HepG2 (cell line): ENCODE measurements around the gene SLC2A4. TPM values are rescaled to one million over a fixed set of nuclear protein-coding genes. Genes with fewer than 3 reads are reported as not detected.

Experiments used
- ATAC-seq: fragments of 200-7000 bp; cut with Tn5 transposase; 3 replicates; pipeline ENCODE4 v1.9.1; 2020; ENCODE audit warnings: mild to moderate bottlenecking, moderate library complexity
- BruUV-seq: library from RNA; stranded (reverse); fragments of 400-500 nt; replicated peaks from 2 replicates; lab custom pipeline; 2021; lab: Mats Ljungman, UMichigan
- CTCF ChIA-PET: fragments of 300-600 bp; formaldehyde crosslinking; extraction: SDS; loops from one replicate; lab custom pipeline; 2021; ENCODE audit warnings: low total read pairs, inconsistent platforms, low intra/inter-chr PET ratio; lab: Yijun Ruan, JAX
- POLR2A ChIA-PET: fragments of 350-600 bp; sonication (Branson Sonifier 250); formaldehyde crosslinking; loops from one replicate; lab custom pipeline; 2020; ENCODE audit warnings: antibody characterized with exemption, inconsistent platforms; lab: Yijun Ruan, JAX
- DNase-seq: peaks from one replicate; pipeline ENCODE4 v3.0.0-alpha.2; 2015; ENCODE audit warnings: low spot score
- FAIRE-seq: peaks from 3 replicates; lab custom pipeline; 2011; peaks lifted over from hg19 to GRCh38; lab: Jason Lieb, UNC
- H2AFZ ChIP-seq: one replicate; pipeline ENCODE4 v1.6.1; 2011; ENCODE audit warnings: low read length, inconsistent platforms
- H3K27ac ChIP-seq: fragments of 300-600 bp; 3 replicates; pipeline ENCODE4 v1.8.0; 2011; ENCODE audit warnings: mixed run types, mild to moderate bottlenecking, mixed read lengths, low read length, inconsistent platforms; ENCODE audit not compliant: insufficient read depth; ENCODE audit errors: extremely low read length
- H3K27me3 ChIP-seq, 2 experiments: fragments of 200-600 bp in 1 of 2; 2 replicates in 1 of 2; 3 replicates in 1 of 2; pipeline versions ENCODE4 v1.6.0 to v1.8.0; 2011; ENCODE audit warnings: low read length in 2 of 2, mild to moderate bottlenecking in 2 of 2, moderate library complexity in 2 of 2, inconsistent platforms in 1 of 2; ENCODE audit not compliant: insufficient read depth in 2 of 2, control insufficient read depth in 1 of 2
- H3K36me3 ChIP-seq, 2 experiments: fragments of 200-600 bp in 1 of 2; replicated peaks in 1 of 2; 2 replicates in 1 of 2; 3 replicates in 1 of 2; pipeline versions ENCODE4 v1.5.1 to v1.8.0; 2011; ENCODE audit warnings: low read length in 2 of 2, inconsistent platforms in 1 of 2; ENCODE audit not compliant: insufficient read depth in 2 of 2, control insufficient read depth in 1 of 2
- H3K4me1 ChIP-seq: 2 replicates; pipeline ENCODE4 v1.5.1; 2012; ENCODE audit warnings: low read length, inconsistent platforms; ENCODE audit not compliant: insufficient read depth
- H3K4me2 ChIP-seq: 2 replicates; pipeline ENCODE4 v1.6.0; 2011; ENCODE audit warnings: low read depth, low read length, inconsistent platforms
- H3K4me3 ChIP-seq, 3 experiments: fragments of 200-600 bp in 1 of 3; sonication (generic), shearing (Covaris generic) in 1 of 3; replicated peaks in 1 of 3; 2 replicates each; pipeline ENCODE4 v1.5.1; 2011 to 2016; ENCODE audit warnings: low read length in 3 of 3, inconsistent platforms in 2 of 3, low read depth in 2 of 3, mild to moderate bottlenecking in 2 of 3, control low read depth in 1 of 3, mixed read lengths in 1 of 3; ENCODE audit not compliant: insufficient read depth in 1 of 3
- H3K79me2 ChIP-seq: one replicate; pipeline ENCODE4 v1.6.1; 2011; ENCODE audit warnings: low read length, inconsistent platforms; ENCODE audit not compliant: insufficient read depth
- H3K9ac ChIP-seq: 2 replicates; pipeline ENCODE4 v1.6.0; 2011; ENCODE audit warnings: mild to moderate bottlenecking, low read depth, low read length, inconsistent platforms; ENCODE audit not compliant: insufficient read depth
- H3K9me3 ChIP-seq: 2 replicates; pipeline ENCODE4 v1.5.1; 2012; ENCODE audit warnings: mild to moderate bottlenecking, low read length
- H4K20me1 ChIP-seq: 2 replicates; pipeline ENCODE4 v1.6.0; 2011; ENCODE audit warnings: inconsistent platforms, mild to moderate bottlenecking, low read length, moderate library complexity; ENCODE audit not compliant: insufficient read depth
- FOXA1 ChIP-seq, 2 experiments: fragments of 450-650 bp in 1 of 2; sonication (generic) in 1 of 2; formaldehyde crosslinking in 1 of 2; IDR thresholded peaks; 2 replicates each; pipeline versions ENCODE4 v1.4.0 to v1.6.1; 2016 to 2020; ENCODE audit warnings: missing genetic modification reagents in 1 of 2
- LCORL ChIP-seq, 2 experiments: fragments of 450-650 bp in 1 of 2; sonication (generic) in 1 of 2; formaldehyde crosslinking in 1 of 2; IDR thresholded peaks; 2 replicates each; pipeline versions ENCODE4 v1.5.0 to v1.6.1; 2017 to 2020; ENCODE audit warnings: antibody characterized with exemption in 1 of 2, missing genetic modification reagents in 1 of 2
- NAIF1 ChIP-seq: sonication (generic); formaldehyde crosslinking; IDR thresholded peaks from 2 replicates; pipeline ENCODE4 v1.5.0; 2020; ENCODE audit warnings: mild to moderate bottlenecking, missing genetic modification reagents, borderline replicate concordance
- TOPORS ChIP-seq: sonication (generic); formaldehyde crosslinking; IDR thresholded peaks from 2 replicates; pipeline ENCODE4 v1.8.0; 2023; ENCODE audit warnings: mild to moderate bottlenecking, missing genetic modification reagents
- ZFP82 ChIP-seq: sonication (generic); formaldehyde crosslinking; IDR thresholded peaks from 2 replicates; pipeline ENCODE4 v1.5.1; 2020; ENCODE audit warnings: mild to moderate bottlenecking, missing genetic modification reagents, borderline replicate concordance
- ZNF260 ChIP-seq: sonication (generic); formaldehyde crosslinking; IDR thresholded peaks from 2 replicates; pipeline ENCODE4 v1.4.0; 2020; ENCODE audit warnings: missing genetic modification reagents, low read depth, mild to moderate bottlenecking, borderline replicate concordance
- ZNF263 ChIP-seq: sonication (generic); formaldehyde crosslinking; IDR thresholded peaks from 2 replicates; pipeline ENCODE4 v1.4.0; 2020; ENCODE audit warnings: missing genetic modification reagents
- ZNF563 ChIP-seq: sonication (generic); formaldehyde crosslinking; IDR thresholded peaks from 2 replicates; pipeline ENCODE4 v1.8.0; 2022; ENCODE audit warnings: mild to moderate bottlenecking, moderate library complexity, missing genetic modification reagents
- WGBS: methylation state at CpG from one replicate; pipeline ENCODE4 v1.1.6; 2017; ENCODE audit warnings: low lambda C conversion rate; 5-methylcytosine and 5-hydroxymethylcytosine counted together
- in situ Hi-C: cut with HindIII; loops from 2 replicates; pipeline ENCODE4 v1.10.0; 2017; ENCODE audit warnings: low pct_unique_long_range_greater_than_20kb; ENCODE audit not compliant: extremely low pct_ligation_motif_present
- intact Hi-C: fragments of 100-400 bp; cut with micrococcal nuclease; formaldehyde crosslinking; loops from one replicate; pipeline ENCODE4 v1.10.0; 2022; ENCODE audit not compliant: unreplicated experiment
- polyA plus RNA-seq, 8 experiments: library from polyadenylated mRNA; depleted of rRNA in 3 of 8; stranded (reverse) in 7 of 8; unstranded in 1 of 8; fragments of >200 nt; fragmentation: Illumina TruSeq in 4 of 8; extraction: Trizol in 4 of 8; gene quantifications; 2 replicates each; pipeline versions ENCODE4 v1.2.1 to v1.2.3, GENCODE V29; 2011 to 2016; ENCODE audit warnings: low read depth in 4 of 8, missing spikeins in 1 of 8, mixed read lengths in 1 of 8; ENCODE audit not compliant: insufficient read depth in 1 of 8
- total RNA-seq, 5 experiments: library from RNA; depleted of rRNA; stranded (reverse); fragments of >200 nt; fragmentation: Illumina TruSeq; extraction: Trizol; gene quantifications; 2 replicates each; pipeline ENCODE4 v1.2.3, GENCODE V29; 2016; ENCODE audit warnings: low read depth in 1 of 5
- TF ChIP-seq, protein P1 (sequence below): sonication (generic); formaldehyde crosslinking; IDR thresholded peaks from 2 replicates; pipeline ENCODE4 v1.5.0; 2020; ENCODE audit warnings: mild to moderate bottlenecking, low read depth, missing genetic modification reagents, borderline replicate concordance
- TF ChIP-seq, protein P2 (sequence below): sonication (generic); formaldehyde crosslinking; IDR thresholded peaks from 2 replicates; pipeline ENCODE4 v1.8.0; 2023; ENCODE audit warnings: mild to moderate bottlenecking, missing genetic modification reagents
- TF ChIP-seq, protein P3 (sequence below): sonication (generic); formaldehyde crosslinking; IDR thresholded peaks from 2 replicates; pipeline ENCODE4 v1.4.0; 2020; ENCODE audit warnings: low read depth, missing genetic modification reagents

The SLC2A4 gene
- total and polyA plus RNA-seq, 2 of the 13 experiments (the other 11 are each of a cell fraction or from before 2014, with no cell fraction given): 4.9 to 5.8 TPM

DNA sequence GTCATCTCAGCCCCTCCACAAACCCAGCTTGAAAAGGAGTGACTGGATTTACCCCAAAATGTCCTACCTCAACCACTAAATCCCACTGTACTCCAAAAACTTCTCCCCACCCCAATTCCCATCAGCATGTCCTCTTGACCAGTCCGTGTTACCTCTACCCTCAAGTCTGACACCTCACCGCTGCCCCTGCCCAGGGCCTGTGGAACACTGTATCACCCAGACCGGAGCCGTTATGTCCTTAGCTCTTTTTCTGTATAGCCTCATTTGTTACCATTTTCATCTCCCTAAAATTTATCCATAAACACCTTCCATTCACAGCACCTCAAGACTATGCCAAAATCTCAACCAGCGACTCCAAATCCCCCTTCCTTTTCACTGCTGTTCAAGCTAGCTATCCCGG lies 44.7 kb upstream of the SLC2A4 start:
- FAIRE-seq: no peak
- Histone ChIP-seq H3K27ac (peak overlapping the region; percentile 88), H3K4me1 (peaks cover 58% of the 10 kb centered on the region), H3K36me3 (peaks cover 10 to 26% of the 10 kb centered on the region in 2 experiments), H3K9ac (peak overlapping the region; percentile 96; the same call in 1 of the 2 replicates), H3K4me2 (peak overlapping the region; percentile 84), H3K4me3 (no peak overlapping the region), H2AFZ (no peak overlapping the region), H3K79me2 (peaks cover 66% of the 10 kb centered on the region), H4K20me1 (peaks cover 12% of the 10 kb centered on the region; the same call in 1 of the 2 replicates), H3K27me3 (no peaks in the 10 kb centered on the region; a peak in 1 of 5 replicates), H3K9me3 (no peaks in the 10 kb centered on the region)
- ChIA-PET POLR2A (interaction anchor here (1.1 to 8.9 kb wide), 5 partner anchors 14 to 58 kb away, joined by 3 to 140 read pairs (median 5); partner anchors contain the start of genes ACADVL, ASGR1 and DLG4), CTCF (no interaction called here)
- no TSS peak for BruUV-seq
- ATAC-seq: no peak
- TF ChIP-seq, protein P1, sequence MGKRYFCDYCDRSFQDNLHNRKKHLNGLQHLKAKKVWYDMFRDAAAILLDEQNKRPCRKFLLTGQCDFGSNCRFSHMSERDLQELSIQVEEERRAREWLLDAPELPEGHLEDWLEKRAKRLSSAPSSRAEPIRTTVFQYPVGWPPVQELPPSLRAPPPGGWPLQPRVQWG: no peak
- no peak for TF ChIP-seq FOXA1 (IDR thresholded peaks at IDR 0.05)
- no peak for TF ChIP-seq FOXA1 (CRISPR knock-in tag; IDR thresholded peaks at IDR 0.05)
- no peak for TF ChIP-seq ZNF260 (CRISPR knock-in tag)
- no peak for TF ChIP-seq NAIF1
- whole genome bisulfite sequencing: 94% methylated on average over 6 of the region's 6 CpGs
- intact Hi-C loops: loop anchor here (10.0 kb wide), 1 partner anchor 62 kb away; the partner anchor contains the start of gene ASGR1
- in situ Hi-C loops: no loop called here
- DNase-seq: no peak

DNA sequence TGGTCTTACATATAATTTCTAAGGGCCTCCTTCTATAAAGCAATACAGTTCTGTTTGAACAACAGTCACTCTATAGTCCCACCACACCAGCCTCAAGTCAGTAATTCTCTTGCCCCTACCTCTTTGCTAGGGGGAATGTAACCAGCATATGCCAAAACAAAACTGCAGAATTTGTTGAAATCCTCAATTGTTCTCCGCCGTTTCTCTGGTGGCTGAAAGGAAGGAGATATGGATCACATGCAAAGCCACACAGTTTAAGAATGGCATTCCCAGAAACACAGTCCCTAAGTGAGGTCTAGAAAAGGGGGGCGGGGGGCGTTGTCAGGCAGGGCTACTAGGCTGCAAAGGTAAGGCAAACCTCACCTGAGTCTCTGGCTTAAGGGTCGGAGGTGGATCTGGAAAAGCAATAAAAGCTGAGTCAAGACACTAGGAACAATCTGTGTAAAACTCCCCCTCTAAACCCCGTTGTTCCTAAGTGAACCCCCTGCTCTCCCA lies 44.2 kb upstream of the SLC2A4 start:
- no TSS peak for BruUV-seq
- ChIA-PET CTCF (no interaction called here), POLR2A (interaction anchor here (0.7 to 8.9 kb wide), 11 partner anchors 14 to 202 kb away, joined by 3 to 140 read pairs (median 6); partner anchors contain the start of genes ACADVL, ASGR1, ASGR2 and CTDNEP1)
- no peak for DNase-seq
- FAIRE-seq: no peak
- peak overlapping the region; percentile 96 for H3K9ac ChIP-seq
- peaks cover 62% of the 10 kb centered on the region for H3K79me2 ChIP-seq
- peaks cover 10 to 24% of the 10 kb centered on the region in 2 experiments for H3K36me3 ChIP-seq
- intact Hi-C loops (loop anchor here (10.0 kb wide), 1 partner anchor 63 kb away; the partner anchor contains the start of gene ASGR1), in situ Hi-C loops (no loop called here)
- no peak for ATAC-seq
- H3K27ac ChIP-seq: peak overlapping the region; percentile 88
- no peaks in the 10 kb centered on the region for H3K9me3 ChIP-seq
- H2AFZ ChIP-seq: no peak overlapping the region
- H3K27me3 ChIP-seq: no peaks in the 10 kb centered on the region; a peak in 1 of 5 replicates
- WGBS: 55% methylated on average over 6 of the region's 6 CpGs
- peaks cover 53% of the 10 kb centered on the region for H3K4me1 ChIP-seq
- H3K4me3 ChIP-seq: peak overlapping the region; percentile 97 to 98 (median 98); a peak in 5 of 6 replicates
- H3K4me2 ChIP-seq: peak overlapping the region; percentile 84
- peaks cover 7% of the 10 kb centered on the region; the same call in 1 of the 2 replicates for H4K20me1 ChIP-seq
- 0 out of 2 replicates have a peak, but pooled peaks have one; percentile 50 for TF ChIP-seq ZFP82 (CRISPR knock-in tag)
- TF ChIP-seq LCORL (IDR thresholded peaks at IDR 0.05): no peak
- TF ChIP-seq LCORL (CRISPR knock-in tag; IDR thresholded peaks at IDR 0.05): 0 out of 2 replicates have a peak, but pooled peaks have one; percentile 14
- TF ChIP-seq, protein P2, sequence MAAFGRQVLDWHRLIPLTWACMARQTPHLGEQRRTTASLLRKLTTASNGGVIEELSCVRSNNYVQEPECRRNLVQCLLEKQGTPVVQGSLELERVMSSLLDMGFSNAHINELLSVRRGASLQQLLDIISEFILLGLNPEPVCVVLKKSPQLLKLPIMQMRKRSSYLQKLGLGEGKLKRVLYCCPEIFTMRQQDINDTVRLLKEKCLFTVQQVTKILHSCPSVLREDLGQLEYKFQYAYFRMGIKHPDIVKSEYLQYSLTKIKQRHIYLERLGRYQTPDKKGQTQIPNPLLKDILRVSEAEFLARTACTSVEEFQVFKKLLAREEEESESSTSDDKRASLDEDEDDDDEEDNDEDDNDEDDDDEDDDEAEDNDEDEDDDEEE (CRISPR knock-in tag): 0 out of 2 replicates have a peak, but pooled peaks have one; percentile 27
- TF ChIP-seq ZNF263: no peak
- 0 out of 2 replicates have a peak, but pooled peaks have one; percentile 10 for TF ChIP-seq ZNF563 (CRISPR knock-in tag)
- TF ChIP-seq TOPORS: no peak
- TF ChIP-seq, protein P3, sequence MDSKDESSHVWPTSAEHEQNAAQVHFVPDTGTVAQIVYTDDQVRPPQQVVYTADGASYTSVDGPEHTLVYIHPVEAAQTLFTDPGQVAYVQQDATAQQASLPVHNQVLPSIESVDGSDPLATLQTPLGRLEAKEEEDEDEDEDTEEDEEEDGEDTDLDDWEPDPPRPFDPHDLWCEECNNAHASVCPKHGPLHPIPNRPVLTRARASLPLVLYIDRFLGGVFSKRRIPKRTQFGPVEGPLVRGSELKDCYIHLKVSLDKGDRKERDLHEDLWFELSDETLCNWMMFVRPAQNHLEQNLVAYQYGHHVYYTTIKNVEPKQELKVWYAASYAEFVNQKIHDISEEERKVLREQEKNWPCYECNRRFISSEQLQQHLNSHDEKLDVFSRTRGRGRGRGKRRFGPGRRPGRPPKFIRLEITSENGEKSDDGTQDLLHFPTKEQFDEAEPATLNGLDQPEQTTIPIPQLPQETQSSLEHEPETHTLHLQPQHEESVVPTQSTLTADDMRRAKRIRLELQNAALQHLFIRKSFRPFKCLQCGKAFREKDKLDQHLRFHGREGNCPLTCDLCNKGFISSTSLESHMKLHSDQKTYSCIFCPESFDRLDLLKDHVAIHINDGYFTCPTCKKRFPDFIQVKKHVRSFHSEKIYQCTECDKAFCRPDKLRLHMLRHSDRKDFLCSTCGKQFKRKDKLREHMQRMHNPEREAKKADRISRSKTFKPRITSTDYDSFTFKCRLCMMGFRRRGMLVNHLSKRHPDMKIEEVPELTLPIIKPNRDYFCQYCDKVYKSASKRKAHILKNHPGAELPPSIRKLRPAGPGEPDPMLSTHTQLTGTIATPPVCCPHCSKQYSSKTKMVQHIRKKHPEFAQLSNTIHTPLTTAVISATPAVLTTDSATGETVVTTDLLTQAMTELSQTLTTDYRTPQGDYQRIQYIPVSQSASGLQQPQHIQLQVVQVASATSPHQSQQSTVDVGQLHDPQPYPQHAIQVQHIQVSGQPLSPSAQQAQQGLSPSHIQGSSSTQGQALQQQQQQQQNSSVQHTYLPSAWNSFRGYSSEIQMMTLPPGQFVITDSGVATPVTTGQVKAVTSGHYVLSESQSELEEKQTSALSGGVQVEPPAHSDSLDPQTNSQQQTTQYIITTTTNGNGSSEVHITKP (CRISPR knock-in tag): 0 out of 2 replicates have a peak, but pooled peaks have one; percentile 60
